Naive thymus-derived CD4-positive, alpha-beta T cell (primary cell): ENCODE measurements around the gene SHTN1. TPM values are rescaled to one million over a fixed set of nuclear protein-coding genes. Genes with fewer than 3 reads are reported as not detected.

Source experiments
- ATAC-seq: fragments of 150-1000 bp; cut with Tn5 transposase; 2 replicates; pipeline ENCODE4 v1.10.0; 2021; ENCODE audit warnings: mild to moderate bottlenecking, moderate library complexity
- CTCF ChIA-PET: fragments of 350-600 bp; sonication (Branson Sonifier 250); formaldehyde crosslinking; loops from one replicate; lab custom pipeline; 2021; ENCODE audit warnings: antibody characterized with exemption; lab: Charles Lee
- POLR2A ChIA-PET: fragments of 350-600 bp; sonication (Branson Sonifier 250); formaldehyde crosslinking; loops from one replicate; lab custom pipeline; 2021; ENCODE audit warnings: antibody characterized with exemption, inconsistent platforms; lab: Charles Lee
- DNase-seq, 9 donors: peaks; one replicate each; pipeline versions ENCODE4 v3.0.0 to v3.0.0-alpha.2; 2020 to 2022; ENCODE audit warnings: mixed read lengths in 1 of 9
- H3K27ac ChIP-seq: one replicate; pipeline ENCODE4 v1.7.0; 2013; ENCODE audit warnings: mild to moderate bottlenecking, low read depth, low read length, moderate library complexity
- H3K27me3 ChIP-seq, 2 donors: one replicate each; pipeline ENCODE4 v1.7.0; 2013; ENCODE audit warnings: low read length in 2 of 2, mild to moderate bottlenecking in 2 of 2, moderate library complexity in 2 of 2; ENCODE audit not compliant: control insufficient read depth in 2 of 2, insufficient read depth in 2 of 2
- H3K36me3 ChIP-seq, 3 experiments: 1 replicate in 2 of 3; 2 replicates in 1 of 3; pipeline ENCODE4 v1.7.0; 2013; ENCODE audit warnings: low read length in 3 of 3, mild to moderate bottlenecking in 3 of 3, moderate library complexity in 1 of 3; ENCODE audit not compliant: insufficient read depth in 3 of 3, control insufficient read depth in 2 of 3
- H3K4me1 ChIP-seq, 2 donors: one replicate each; pipeline ENCODE4 v1.7.0; 2013; ENCODE audit warnings: low read length in 2 of 2, mild to moderate bottlenecking in 2 of 2, moderate library complexity in 1 of 2; ENCODE audit not compliant: control insufficient read depth in 2 of 2, insufficient read depth in 2 of 2
- H3K4me3 ChIP-seq: 2 replicates; pipeline ENCODE4 v1.7.0; 2013; ENCODE audit warnings: mild to moderate bottlenecking, low read length
- H3K9me3 ChIP-seq, 3 experiments: 1 replicate in 2 of 3; 2 replicates in 1 of 3; pipeline ENCODE4 v1.7.0; 2013; ENCODE audit warnings: low read length in 3 of 3; ENCODE audit not compliant: control insufficient read depth in 2 of 3
- H3K27ac Mint-ChIP-seq, 9 donors: one replicate each; pipeline ENCODE4 v1.8.0; 2020 to 2022; ENCODE audit warnings: mixed read lengths in 9 of 9, mild to moderate bottlenecking in 8 of 9, moderate library complexity in 5 of 9, inconsistent platforms in 2 of 9
- H3K27me3 Mint-ChIP-seq, 5 donors: one replicate each; pipeline ENCODE4 v1.8.0; 2021 to 2022; ENCODE audit warnings: mixed read lengths in 5 of 5, mild to moderate bottlenecking in 1 of 5
- H3K36me3 Mint-ChIP-seq, 5 donors: one replicate each; pipeline ENCODE4 v1.8.0; 2020 to 2022; ENCODE audit warnings: mixed read lengths in 5 of 5, mild to moderate bottlenecking in 3 of 5, inconsistent platforms in 1 of 5
- H3K4me1 Mint-ChIP-seq, 7 donors: one replicate each; pipeline ENCODE4 v1.8.0; 2020 to 2022; ENCODE audit warnings: mixed read lengths in 7 of 7, mild to moderate bottlenecking in 3 of 7, inconsistent platforms in 1 of 7
- H3K4me3 Mint-ChIP-seq, 10 donors: one replicate each; pipeline ENCODE4 v1.8.0; 2020 to 2022; ENCODE audit warnings: mild to moderate bottlenecking in 10 of 10, mixed read lengths in 10 of 10, moderate library complexity in 6 of 10, inconsistent platforms in 2 of 10
- H3K9me3 Mint-ChIP-seq, 11 donors: one replicate each; pipeline ENCODE4 v1.8.0; 2020 to 2022; ENCODE audit warnings: mixed read lengths in 11 of 11, mild to moderate bottlenecking in 4 of 11, inconsistent platforms in 1 of 11, moderate library complexity in 1 of 11
- intact Hi-C, 2 donors: fragments of 100-400 bp; cut with micrococcal nuclease; formaldehyde crosslinking; loops; one replicate each; pipeline ENCODE4 v1.15.1; 2023
- polyA plus RNA-seq, 2 donors: library from polyadenylated mRNA; unstranded; fragments of 300-500 nt; fragmentation: Illumina TruSeq; gene quantifications; one replicate each; pipeline ENCODE4 v1.2.3, GENCODE V29; 2021
- total RNA-seq, 6 experiments: library from RNA in 5 of 6; stranded (reverse) in 5 of 6; gene quantifications; 1 replicate in 5 of 6; 2 replicates in 1 of 6; pipeline ENCODE4 v1.2.3 and lab custom pipeline; 2021 to 2026

Gene SHTN1
- total and polyA plus RNA-seq, 7 experiments from 2014 or later, result 0.07 to 18.3 (median 0.51) TPM; not detected in 1

GRCh38 chr10:116873134-116873533 lies 131.9 kb downstream of the SHTN1 start:
- Histone ChIP-seq H3K27me3 (no peaks in the 10 kb centered on the region), H3K9me3 (no peaks in the 10 kb centered on the region), H3K36me3 (no peaks in the 10 kb centered on the region), H3K4me1 (no peaks in the 10 kb centered on the region), H3K27ac (no peak overlapping the region), H3K4me3 (no peak overlapping the region)
- Mint-ChIP-seq H3K27ac (no peak overlapping the region), H3K4me1 (no peaks in the 10 kb centered on the region), H3K27me3 (peaks cover 0 to 31% (median 9%) of the 10 kb centered on the region in 5 donors), H3K4me3 (no peak overlapping the region), H3K36me3 (peaks cover 0 to 5% (median 0%) of the 10 kb centered on the region in 5 donors), H3K9me3 (peaks cover 0 to 7% (median 3%) of the 10 kb centered on the region in 11 donors)
- DNase-seq (no peak), ATAC-seq (no peak)
- ChIA-PET CTCF (no interaction called here), POLR2A (no interaction called here)
- intact Hi-C loops, result no loop called here

- ATAC-seq, result no peak
- ChIA-PET POLR2A (no interaction called here), CTCF (interaction anchor here (1.1 kb wide), 1 partner anchor 43 kb away, joined by 3 read pairs; no protein-coding TSS in a partner anchor)
- Mint-ChIP-seq H3K4me1 (no peaks in the 10 kb centered on the region), H3K27me3 (peaks cover 0 to 41% (median 6%) of the 10 kb centered on the region in 5 donors), H3K9me3 (peaks cover 0 to 6% (median 0%) of the 10 kb centered on the region in 11 donors), H3K27ac (no peak overlapping the region), H3K36me3 (peaks cover 0 to 5% (median 0%) of the 10 kb centered on the region in 5 donors), H3K4me3 (no peak overlapping the region)
- Histone ChIP-seq H3K4me1 (no peaks in the 10 kb centered on the region), H3K4me3 (no peak overlapping the region), H3K27ac (no peak overlapping the region), H3K27me3 (no peaks in the 10 kb centered on the region), H3K36me3 (no peaks in the 10 kb centered on the region), H3K9me3 (no peaks in the 10 kb centered on the region)
- intact Hi-C loops, result no loop called here
- DNase-seq, result no peak
Observed at GRCh38 chr10:116870949-116871348, 134.0 kb downstream of the SHTN1 start.

GRCh38 chr10:116868722-116869121 lies 136.3 kb downstream of the SHTN1 start:
- no peak overlapping the region for H3K27ac ChIP-seq
- POLR2A ChIA-PET, result no interaction called here
- Mint-ChIP-seq H3K9me3 (peaks cover 0 to 6% (median 0%) of the 10 kb centered on the region in 11 donors), H3K4me1 (no peaks in the 10 kb centered on the region), H3K36me3 (peaks cover 0 to 5% (median 0%) of the 10 kb centered on the region in 5 donors), H3K27ac (no peak overlapping the region), H3K27me3 (peaks cover 0 to 43% (median 6%) of the 10 kb centered on the region in 5 donors), H3K4me3 (no peak overlapping the region)
- intact Hi-C loops, result no loop called here
- DNase-seq (no peak), ATAC-seq (no peak)
- H3K4me3 ChIP-seq, result no peak overlapping the region
- no peaks in the 10 kb centered on the region for H3K27me3 ChIP-seq
- no peaks in the 10 kb centered on the region for H3K4me1 ChIP-seq
- no peaks in the 10 kb centered on the region for H3K9me3 ChIP-seq
- H3K36me3 ChIP-seq, result no peaks in the 10 kb centered on the region
- CTCF ChIA-PET, result no interaction called here

- Mint-ChIP-seq H3K27ac (no peak overlapping the region), H3K36me3 (peaks cover 0 to 5% (median 0%) of the 10 kb centered on the region in 5 donors), H3K27me3 (peaks cover 0 to 42% (median 6%) of the 10 kb centered on the region in 5 donors), H3K4me1 (no peaks in the 10 kb centered on the region), H3K9me3 (peaks cover 0 to 6% (median 0%) of the 10 kb centered on the region in 11 donors), H3K4me3 (no peak overlapping the region)
- Histone ChIP-seq H3K4me3 (no peak overlapping the region), H3K27me3 (no peaks in the 10 kb centered on the region), H3K9me3 (no peaks in the 10 kb centered on the region), H3K27ac (no peak overlapping the region), H3K36me3 (no peaks in the 10 kb centered on the region), H3K4me1 (no peaks in the 10 kb centered on the region)
- intact Hi-C loops, result no loop called here
- ChIA-PET POLR2A (no interaction called here), CTCF (no interaction called here)
- no peak for ATAC-seq
- DNase-seq, result no peak
Observed at GRCh38 chr10:116868198-116868676, 136.8 kb downstream of the SHTN1 start.

- ChIA-PET CTCF (no interaction called here), POLR2A (no interaction called here)
- no peaks in the 10 kb centered on the region for H3K36me3 ChIP-seq
- DNase-seq, result no peak
- peaks cover 0 to 37% (median under 1%) of the 10 kb centered on the region in 5 donors for H3K27me3 Mint-ChIP-seq
- H3K4me3 ChIP-seq, result no peak overlapping the region
- no peaks in the 10 kb centered on the region for H3K4me1 Mint-ChIP-seq
- no peaks in the 10 kb centered on the region for H3K9me3 ChIP-seq
- H3K4me3 Mint-ChIP-seq, result no peak overlapping the region
- H3K4me1 ChIP-seq, result no peaks in the 10 kb centered on the region
- intact Hi-C loops, result no loop called here
- H3K27ac ChIP-seq, result no peak overlapping the region
- ATAC-seq, result no peak
- no peak overlapping the region for H3K27ac Mint-ChIP-seq
- no peaks in the 10 kb centered on the region for H3K36me3 Mint-ChIP-seq
- peaks cover 0 to 3% (median 0%) of the 10 kb centered on the region in 11 donors for H3K9me3 Mint-ChIP-seq
- no peaks in the 10 kb centered on the region for H3K27me3 ChIP-seq
Observed at GRCh38 chr10:116866987-116867595, 137.9 kb downstream of the SHTN1 start.

GRCh38 chr10:116866066-116866465 lies 138.9 kb downstream of the SHTN1 start:
- H3K27ac ChIP-seq, result no peak overlapping the region
- peaks cover 0 to 37% (median 0%) of the 10 kb centered on the region in 5 donors for H3K27me3 Mint-ChIP-seq
- no peak for DNase-seq
- CTCF ChIA-PET, result no interaction called here
- peaks cover 0 to 3% (median 0%) of the 10 kb centered on the region in 11 donors for H3K9me3 Mint-ChIP-seq
- no peaks in the 10 kb centered on the region for H3K4me1 Mint-ChIP-seq
- no peak overlapping the region for H3K4me3 Mint-ChIP-seq
- H3K36me3 ChIP-seq, result no peaks in the 10 kb centered on the region
- intact Hi-C loops, result no loop called here
- no peak overlapping the region for H3K27ac Mint-ChIP-seq
- H3K4me1 ChIP-seq, result no peaks in the 10 kb centered on the region
- POLR2A ChIA-PET, result interaction anchor here (0.7 kb wide), 1 partner anchor 24 kb away, joined by 4 read pairs; no protein-coding TSS in a partner anchor
- H3K9me3 ChIP-seq, result no peaks in the 10 kb centered on the region
- ATAC-seq, result no peak
- no peaks in the 10 kb centered on the region for H3K27me3 ChIP-seq
- H3K4me3 ChIP-seq, result no peak overlapping the region
- H3K36me3 Mint-ChIP-seq, result no peaks in the 10 kb centered on the region

GRCh38 chr10:116864436-116864835 lies 140.6 kb downstream of the SHTN1 start:
- Mint-ChIP-seq H3K4me1 (no peaks in the 10 kb centered on the region), H3K27ac (no peak overlapping the region), H3K4me3 (no peak overlapping the region), H3K36me3 (peaks cover 0 to 3% (median 0%) of the 10 kb centered on the region in 5 donors), H3K27me3 (peaks cover 0 to 38% (median 8%) of the 10 kb centered on the region in 5 donors), H3K9me3 (peaks cover 0 to 8% (median 0%) of the 10 kb centered on the region in 11 donors)
- POLR2A ChIA-PET, result no interaction called here
- CTCF ChIA-PET, result no interaction called here
- Histone ChIP-seq H3K36me3 (no peaks in the 10 kb centered on the region), H3K27me3 (no peaks in the 10 kb centered on the region), H3K4me3 (no peak overlapping the region), H3K4me1 (no peaks in the 10 kb centered on the region), H3K27ac (no peak overlapping the region), H3K9me3 (no peaks in the 10 kb centered on the region)
- intact Hi-C loops, result no loop called here
- DNase-seq, result no peak
- ATAC-seq, result no peak
